ENCODE results near the gene COQ10A.

COQ10A gene

GRCh38 chr12:56300644-56301464 is 34.1 kb downstream of the COQ10A start:
- TF ChIP-seq CTCF (IDR thresholded peaks at IDR 0.05; ENCODE audit: low read depth, low read length): no peak
- no peaks in the 10 kb centered on the region for H3K9me3 ChIP-seq
- DNase-seq: no peak
- no peaks in the 10 kb centered on the region for H3K27me3 ChIP-seq
- peaks cover 35% of the 10 kb centered on the region for H3K36me3 ChIP-seq
- H3K4me1 ChIP-seq: peaks cover 10% of the 10 kb centered on the region
- H3K4me3 ChIP-seq (ENCODE audit: low read depth, low read length): peak overlapping the region; percentile 93

DNA sequence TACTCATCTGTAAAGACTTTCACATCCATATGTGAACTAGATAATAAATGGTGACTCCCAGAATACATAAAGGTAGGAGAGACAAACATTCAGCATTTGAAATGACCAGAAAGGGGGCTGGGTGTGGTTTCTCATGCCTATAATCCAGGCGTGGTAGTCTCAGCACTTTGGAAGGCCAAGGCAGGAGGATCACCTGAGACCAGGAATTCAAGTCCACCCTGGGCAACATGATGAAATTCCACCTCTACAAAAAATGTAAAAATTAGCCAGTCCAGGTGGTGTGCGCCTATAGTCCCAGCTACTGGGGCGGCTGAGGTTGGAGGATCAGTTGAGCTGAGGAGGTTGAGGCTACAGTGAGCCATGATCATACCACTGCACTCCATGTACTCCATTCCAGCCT is 37.5 kb downstream of the COQ10A start:
- no peak for TF ChIP-seq CTCF (IDR thresholded peaks at IDR 0.05; ENCODE audit: low read depth, low read length)
- H3K9me3 ChIP-seq: no peaks in the 10 kb centered on the region
- DNase-seq: no peak
- no peak overlapping the region for H3K4me3 ChIP-seq (ENCODE audit: low read depth, low read length)
- H3K4me1 ChIP-seq: peaks cover 5% of the 10 kb centered on the region
- H3K36me3 ChIP-seq: peaks cover 10% of the 10 kb centered on the region; the same call in 1 of the 2 replicates
- H3K27me3 ChIP-seq: no peaks in the 10 kb centered on the region

DNA sequence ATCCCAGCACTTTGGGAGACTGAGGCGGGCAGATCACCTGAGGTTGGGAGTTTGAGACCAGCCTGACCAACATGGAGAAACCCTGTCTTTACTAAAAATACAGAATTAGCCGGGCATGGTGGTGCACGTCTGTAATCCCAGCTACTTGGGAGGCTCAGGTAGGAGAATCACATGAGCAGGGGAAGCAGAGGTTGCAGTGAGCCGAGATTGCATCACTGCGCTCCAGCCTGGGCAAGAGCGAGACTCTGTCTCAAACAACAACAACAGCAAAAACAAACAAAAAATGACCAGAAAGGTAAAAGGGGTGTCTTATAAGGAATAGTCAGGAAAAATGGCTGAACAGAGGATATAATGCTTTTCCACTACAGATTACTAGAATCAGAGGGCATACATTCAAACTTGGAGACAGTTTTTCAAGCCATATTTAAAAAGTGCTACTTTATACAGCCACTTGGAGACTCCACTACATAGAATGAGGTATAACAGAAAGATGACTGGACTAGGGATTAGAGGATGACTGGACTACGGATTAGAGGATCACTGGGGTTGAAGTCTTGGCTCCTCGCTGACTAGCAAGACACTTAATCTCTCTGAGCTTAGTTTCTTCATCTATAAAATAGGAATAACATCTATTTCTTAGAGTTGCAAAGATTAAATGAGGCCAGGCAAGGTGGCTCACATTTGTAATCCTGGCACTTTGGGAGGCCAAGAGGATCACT is 38.3 kb downstream of the COQ10A start:
- peaks cover 15% of the 10 kb centered on the region for H3K36me3 ChIP-seq
- no peaks in the 10 kb centered on the region for H3K27me3 ChIP-seq
- H3K9me3 ChIP-seq: no peaks in the 10 kb centered on the region
- no peak for DNase-seq
- H3K4me3 ChIP-seq (ENCODE audit: low read depth, low read length): no peak overlapping the region
- H3K4me1 ChIP-seq: peaks cover 5% of the 10 kb centered on the region
- TF ChIP-seq CTCF (IDR thresholded peaks at IDR 0.05; ENCODE audit: low read depth, low read length): no peak

- Histone ChIP-seq H3K4me3 (ENCODE audit: low read depth, low read length) (no peak overlapping the region), H3K9me3 (no peaks in the 10 kb centered on the region), H3K27me3 (no peaks in the 10 kb centered on the region), H3K4me1 (no peaks in the 10 kb centered on the region), H3K36me3 (peaks cover 25% of the 10 kb centered on the region)
- no peak for TF ChIP-seq CTCF (IDR thresholded peaks at IDR 0.05; ENCODE audit: low read depth, low read length)
- no peak for DNase-seq
These were observed 40.7 kb downstream of the COQ10A start for GRCh38 chr12:56307221-56307965.

- H3K9me3 ChIP-seq: no peaks in the 10 kb centered on the region
- no peak for TF ChIP-seq CTCF (IDR thresholded peaks at IDR 0.05; ENCODE audit: low read depth, low read length)
- no peak for DNase-seq
- no peak overlapping the region for H3K4me3 ChIP-seq (ENCODE audit: low read depth, low read length)
- H3K4me1 ChIP-seq: no peaks in the 10 kb centered on the region
- H3K36me3 ChIP-seq: peaks cover 32% of the 10 kb centered on the region
- H3K27me3 ChIP-seq: no peaks in the 10 kb centered on the region
These were observed 42.0 kb downstream of the COQ10A start for GRCh38 chr12:56308714-56309113.
